Esophagus muscularis mucosa (tissue), 4 donors: ENCODE data around the gene ABCA2.

Experiments used
- CTCF ChIP-seq, 3 experiments: fragments of 200-600 bp in 2 of 3; fragments of 450-650 bp in 1 of 3; sonication (generic) in 2 of 3; IDR thresholded peaks; one replicate each; pipeline ENCODE4 v1.5.1; 2017 to 2019; ENCODE audit warnings: antibody characterized with exemption in 3 of 3, mild to moderate bottlenecking in 2 of 3, moderate library complexity in 1 of 3
- EP300 ChIP-seq: sonication (generic); formaldehyde crosslinking; IDR thresholded peaks from one replicate; pipeline ENCODE4 v1.6.1; 2017; ENCODE audit warnings: antibody characterized with exemption
- POLR2A ChIP-seq: fragments of 450-650 bp; IDR thresholded peaks from one replicate; pipeline ENCODE4 v1.6.1; 2017; ENCODE audit warnings: antibody characterized with exemption, moderate library complexity, mild to moderate bottlenecking, low read depth
- POLR2AphosphoS5 ChIP-seq, 2 donors: sonication (generic); formaldehyde crosslinking; IDR thresholded peaks; one replicate each; pipeline ENCODE4 v1.6.1; 2017; ENCODE audit warnings: antibody characterized with exemption in 2 of 2

DNA sequence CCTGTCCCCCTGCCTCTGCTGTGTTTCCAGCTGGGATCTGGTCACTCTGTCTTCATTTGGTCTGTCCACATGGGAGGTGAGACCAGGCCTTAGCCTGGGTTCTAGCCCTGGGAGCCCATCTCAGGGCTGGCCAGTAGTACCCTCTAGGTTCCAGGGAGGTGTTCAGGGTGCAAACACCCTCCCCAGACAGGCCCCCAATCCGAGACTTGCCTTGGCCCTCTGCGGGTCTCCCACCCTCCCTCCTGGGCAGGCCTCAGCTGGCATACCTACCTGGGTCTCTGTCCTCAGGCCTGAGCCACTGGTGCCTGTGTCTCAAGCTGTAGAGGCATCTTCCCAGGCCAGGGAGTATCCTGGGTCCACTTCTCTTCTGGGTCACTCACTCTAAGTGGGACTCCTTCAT lies 43.2 kb upstream of the ABCA2 start:
- TF ChIP-seq CTCF (IDR thresholded peaks at IDR 0.05) (no peak), POLR2A (no peak), POLR2AphosphoS5 (IDR thresholded peaks at IDR 0.05) (no peak), EP300 (no peak)
